OCI-M2 (cell line): ENCODE measurements around the gene DUSP28.

ENCODE experiments used
- DNase-seq: peaks from one replicate; lab custom pipeline; 2025; ENCODE audit not compliant: unreplicated experiment; lab: John Stamatoyannopoulos, UW

Gene DUSP28

DNA sequence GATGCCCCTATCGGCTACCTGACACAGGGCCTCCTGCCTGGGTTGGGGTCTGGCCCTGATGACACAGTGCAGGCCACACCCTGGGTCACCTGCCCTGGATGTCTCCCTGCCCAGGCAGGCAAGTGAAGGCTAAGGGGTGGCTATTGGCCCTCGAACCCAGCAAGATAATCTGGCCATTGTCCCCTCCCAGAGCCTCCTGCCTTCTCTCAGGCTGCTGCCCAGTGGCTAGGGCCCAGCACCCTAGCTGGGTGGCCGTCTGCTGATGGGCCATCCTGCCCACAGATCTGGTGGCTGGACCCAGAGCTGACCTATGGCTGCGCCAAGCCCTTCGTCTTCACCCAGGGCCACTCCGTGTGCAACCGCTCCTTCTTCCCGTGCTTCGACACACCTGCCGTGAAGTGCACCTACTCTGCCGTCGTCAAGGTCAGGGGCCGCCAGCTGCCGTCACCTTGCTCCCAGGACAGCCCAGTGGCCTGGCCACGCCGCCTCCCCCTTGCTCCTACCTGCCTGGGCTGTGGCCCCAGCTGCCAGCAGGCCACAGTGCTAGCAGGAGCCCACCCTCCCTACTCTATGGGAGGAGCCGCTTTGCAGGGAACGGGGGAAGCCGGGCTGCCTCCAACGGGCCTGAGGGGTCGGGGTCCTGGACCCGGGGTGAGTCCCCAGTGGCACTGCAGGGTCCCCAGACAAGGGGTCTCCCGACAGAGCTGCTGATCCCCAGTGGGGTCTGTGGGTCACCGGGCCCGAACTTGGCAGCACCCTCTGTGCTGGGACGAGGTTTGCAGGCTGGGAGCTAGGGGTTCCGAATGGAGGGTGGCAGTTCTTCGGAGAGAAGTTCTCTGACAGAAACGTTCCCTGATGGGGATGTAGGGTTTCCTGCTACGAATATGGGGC lies 12.2 kb downstream of the DUSP28 start:
- no peak for DNase-seq

DNA sequence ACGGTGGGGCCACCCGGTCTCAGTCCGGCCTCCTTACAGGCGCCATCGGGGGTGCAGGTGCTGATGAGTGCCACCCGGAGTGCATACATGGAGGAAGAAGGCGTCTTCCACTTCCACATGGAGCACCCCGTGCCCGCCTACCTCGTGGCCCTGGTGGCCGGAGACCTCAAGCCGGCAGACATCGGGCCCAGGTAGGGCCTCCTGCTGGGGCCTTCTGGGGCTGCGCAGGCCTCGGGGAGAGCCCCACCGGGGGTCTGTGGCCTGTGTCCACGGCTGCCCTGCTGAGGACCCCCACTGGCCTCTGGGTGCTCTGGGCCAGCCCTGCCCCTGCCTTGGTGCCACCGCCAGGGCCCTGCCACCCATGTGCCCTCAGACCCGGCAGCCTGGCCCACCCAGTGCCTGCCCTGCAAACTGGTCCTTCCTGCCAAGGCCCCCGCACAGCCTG lies 12.9 kb downstream of the DUSP28 start:
- no peak for DNase-seq

GRCh38 chr2:240573516-240574385 lies 13.6 kb downstream of the DUSP28 start:
- no peak for DNase-seq

DNA sequence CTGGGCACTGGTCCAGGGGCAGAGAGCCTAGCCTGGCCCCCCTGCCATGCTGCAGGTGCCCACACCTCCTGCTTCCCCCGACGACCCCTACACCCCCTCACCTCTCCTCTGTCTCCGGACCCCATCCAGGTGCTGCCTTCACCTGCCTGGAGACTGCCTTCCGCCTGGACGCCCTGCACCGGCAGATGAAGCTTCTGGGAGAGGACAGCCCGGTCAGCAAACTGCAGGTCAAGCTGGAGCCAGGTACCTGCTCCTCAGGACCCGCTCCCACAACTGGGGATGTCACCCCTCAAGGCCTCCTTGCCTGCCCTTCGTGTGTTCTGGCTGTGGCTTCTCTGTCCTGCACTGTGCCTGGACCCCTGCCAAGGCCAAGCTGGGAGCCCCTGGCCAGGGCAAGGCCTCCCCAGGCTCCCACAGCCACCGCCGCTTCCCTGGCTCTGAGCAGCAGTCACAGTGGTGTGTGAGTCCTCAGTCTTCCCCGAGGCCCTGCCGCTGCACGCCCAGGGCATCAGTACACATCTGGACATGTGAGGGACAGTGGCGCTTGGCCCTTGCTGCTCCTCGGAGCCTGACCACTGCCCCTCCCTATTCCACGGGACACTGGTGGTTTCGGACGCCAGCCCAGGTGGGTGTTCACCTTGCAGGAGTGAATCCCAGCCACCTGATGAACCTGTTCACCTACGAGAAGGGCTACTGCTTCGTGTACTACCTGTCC lies 14.4 kb downstream of the DUSP28 start:
- DNase-seq: no peak

DNA sequence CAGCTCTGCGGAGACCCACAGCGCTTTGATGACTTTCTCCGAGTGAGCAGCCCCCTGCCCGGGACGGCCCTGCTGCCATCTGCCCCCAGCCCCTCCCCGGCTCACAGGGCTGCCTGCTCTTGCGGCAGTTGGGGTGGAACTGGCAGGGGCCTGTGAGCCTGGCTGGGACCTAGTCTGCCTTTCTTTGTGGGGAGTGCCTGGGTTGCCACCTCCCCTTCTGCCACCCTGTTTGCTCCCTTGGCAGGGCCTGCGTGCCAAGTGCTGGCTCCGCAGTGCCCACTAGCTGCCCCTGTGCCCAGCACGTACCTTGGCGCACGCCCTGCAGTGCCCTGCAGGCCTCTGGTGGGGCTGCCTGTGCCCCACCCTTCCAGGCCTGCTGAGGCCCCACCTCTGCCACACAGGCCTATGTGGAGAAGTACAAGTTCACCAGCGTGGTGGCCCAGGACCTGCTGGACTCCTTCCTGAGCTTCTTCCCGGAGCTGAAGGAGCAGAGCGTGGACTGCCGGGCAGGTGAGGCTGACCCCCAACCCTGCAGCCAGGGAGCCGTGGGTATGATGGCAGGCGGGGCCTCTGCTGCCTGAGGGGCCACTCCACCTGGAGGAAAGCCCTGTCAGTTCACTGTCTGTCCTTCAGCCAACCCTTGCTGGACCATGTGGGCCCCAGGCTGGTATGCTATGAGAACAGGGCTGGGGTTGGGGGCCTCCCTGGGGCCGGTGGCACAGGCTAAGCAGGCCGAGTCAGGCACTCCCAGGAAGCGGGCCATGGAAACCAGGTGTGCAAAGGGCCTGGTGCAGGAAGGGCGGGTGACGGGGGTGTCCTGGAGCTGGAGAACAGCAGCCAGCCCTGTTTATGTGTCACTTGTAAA lies 15.2 kb downstream of the DUSP28 start:
- DNase-seq: no peak

DNA sequence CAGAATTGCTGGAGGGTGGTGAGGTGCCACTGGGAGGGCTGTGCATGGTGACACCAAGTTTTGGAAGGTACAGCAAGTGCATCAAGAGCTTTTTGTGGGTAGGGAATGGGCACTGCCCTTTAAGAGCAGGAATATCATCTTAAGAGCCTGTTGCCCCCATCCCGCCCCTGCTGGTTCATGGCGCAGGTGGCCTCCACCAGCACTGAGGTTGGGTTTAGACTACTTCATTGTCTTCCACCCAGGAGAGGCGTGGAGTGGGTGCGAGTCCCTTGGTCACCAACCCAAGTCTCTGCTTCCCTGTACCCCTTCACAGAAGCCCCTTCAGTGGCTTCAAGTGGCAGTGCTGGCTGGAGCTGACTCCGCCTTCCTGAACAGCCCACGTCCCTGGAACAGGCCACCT lies 15.9 kb downstream of the DUSP28 start:
- DNase-seq: no peak

DNA sequence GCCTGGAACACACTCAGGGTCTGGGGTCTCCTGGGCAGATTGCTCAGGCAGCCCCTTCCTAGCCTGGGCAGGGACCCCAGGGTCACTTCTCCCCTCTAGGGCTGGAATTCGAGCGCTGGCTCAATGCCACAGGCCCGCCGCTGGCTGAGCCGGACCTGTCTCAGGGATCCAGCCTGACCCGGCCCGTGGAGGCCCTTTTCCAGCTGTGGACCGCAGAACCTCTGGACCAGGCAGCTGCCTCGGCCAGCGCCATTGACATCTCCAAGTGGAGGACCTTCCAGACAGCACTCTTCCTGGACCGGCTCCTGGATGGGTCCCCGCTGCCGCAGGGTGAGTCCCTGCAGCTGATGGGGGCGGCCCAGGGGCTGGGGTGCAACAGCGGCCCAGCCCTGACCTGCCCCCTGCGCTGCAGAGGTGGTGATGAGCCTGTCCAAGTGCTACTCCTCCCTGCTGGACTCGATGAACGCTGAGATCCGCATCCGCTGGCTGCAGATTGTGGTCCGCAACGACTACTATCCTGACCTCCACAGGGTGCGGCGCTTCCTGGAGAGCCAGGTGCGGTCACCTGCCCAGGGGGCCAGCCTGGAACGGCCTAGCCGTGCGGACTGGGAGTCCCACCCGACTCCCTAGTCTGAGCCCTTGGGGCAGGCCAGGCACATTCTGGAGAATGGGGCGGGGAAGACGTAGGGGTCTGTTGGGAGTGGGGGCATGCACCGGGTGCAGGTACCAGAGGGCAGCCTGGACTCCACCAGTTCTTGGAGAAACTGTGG lies 16.5 kb downstream of the DUSP28 start:
- no peak for DNase-seq

DNA sequence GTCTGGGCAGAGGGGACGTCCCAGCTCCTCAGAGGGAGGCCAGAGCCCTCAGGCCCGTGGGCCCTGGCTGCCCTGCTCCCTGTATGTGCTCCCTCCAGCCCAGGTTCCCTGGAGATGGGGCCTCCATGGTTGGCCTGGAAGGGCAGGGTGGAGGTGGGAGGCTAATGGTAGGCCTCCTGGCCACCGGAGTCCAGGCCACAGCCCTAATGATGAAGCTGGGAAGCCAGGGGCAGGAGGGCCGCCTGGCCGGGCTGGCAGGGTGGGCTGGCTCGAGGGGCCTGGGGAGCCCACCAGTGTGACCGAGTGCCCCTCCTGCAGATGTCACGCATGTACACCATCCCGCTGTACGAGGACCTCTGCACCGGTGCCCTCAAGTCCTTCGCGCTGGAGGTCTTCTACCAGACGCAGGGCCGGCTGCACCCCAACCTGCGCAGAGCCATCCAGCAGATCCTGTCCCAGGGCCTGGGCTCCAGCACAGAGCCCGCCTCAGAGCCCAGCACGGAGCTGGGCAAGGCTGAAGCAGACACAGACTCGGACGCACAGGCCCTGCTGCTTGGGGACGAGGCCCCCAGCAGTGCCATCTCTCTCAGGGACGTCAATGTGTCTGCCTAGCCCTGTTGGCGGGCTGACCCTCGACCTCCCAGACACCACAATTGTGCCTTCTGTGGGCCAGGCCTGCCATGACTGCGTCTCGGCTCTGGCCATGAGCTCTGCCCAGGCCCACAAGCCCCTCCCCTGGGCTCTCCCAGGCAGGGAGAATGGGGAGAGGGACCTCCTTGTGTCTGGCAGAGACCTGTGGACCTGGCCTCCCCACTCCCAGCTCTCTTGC lies 17.3 kb downstream of the DUSP28 start:
- DNase-seq: no peak

GRCh38 chr2:240578110-240578450 lies 17.9 kb downstream of the DUSP28 start:
- no peak for DNase-seq

- no peak for DNase-seq
Measured at GRCh38 chr2:240578488-240578887, 18.3 kb downstream of the DUSP28 start.

DNA sequence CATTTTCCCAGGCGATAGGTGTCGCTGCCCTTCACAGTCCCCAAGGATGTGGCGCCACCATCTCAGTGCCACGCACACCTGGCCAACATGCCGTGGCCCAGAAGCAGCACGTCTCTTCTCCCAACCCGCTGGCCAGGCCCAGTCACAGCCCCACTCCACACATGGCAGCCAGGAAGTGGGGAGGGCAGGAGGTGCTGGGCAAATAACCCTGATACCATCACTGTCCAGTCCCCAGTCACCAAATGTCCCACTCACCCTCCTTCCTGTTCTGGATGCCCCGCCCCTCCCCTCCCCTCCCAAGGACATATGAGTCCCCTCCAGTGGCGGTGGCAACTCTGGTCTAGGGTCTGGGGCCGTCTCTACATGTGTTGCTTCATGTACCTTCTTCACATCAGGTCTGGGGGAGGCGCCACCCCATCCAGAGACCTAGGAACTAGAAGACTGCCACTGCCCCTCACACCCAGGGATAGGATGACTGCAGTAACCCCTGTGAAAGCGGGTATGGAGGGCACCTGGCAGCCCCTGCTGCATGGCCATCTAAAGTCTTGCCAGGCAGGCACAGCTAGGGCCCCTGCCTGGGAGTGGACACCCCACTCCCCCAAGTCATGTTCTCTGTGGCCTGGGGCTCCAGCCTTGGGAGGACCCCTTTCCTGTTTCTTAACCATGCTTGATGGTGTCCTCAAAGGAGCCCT lies 19.1 kb downstream of the DUSP28 start:
- no peak for DNase-seq

- DNase-seq: no peak
Measured at GRCh38 chr2:240579771-240580614, 19.8 kb downstream of the DUSP28 start.

GRCh38 chr2:240581811-240582210 lies 21.7 kb downstream of the DUSP28 start:
- no peak for DNase-seq

DNA sequence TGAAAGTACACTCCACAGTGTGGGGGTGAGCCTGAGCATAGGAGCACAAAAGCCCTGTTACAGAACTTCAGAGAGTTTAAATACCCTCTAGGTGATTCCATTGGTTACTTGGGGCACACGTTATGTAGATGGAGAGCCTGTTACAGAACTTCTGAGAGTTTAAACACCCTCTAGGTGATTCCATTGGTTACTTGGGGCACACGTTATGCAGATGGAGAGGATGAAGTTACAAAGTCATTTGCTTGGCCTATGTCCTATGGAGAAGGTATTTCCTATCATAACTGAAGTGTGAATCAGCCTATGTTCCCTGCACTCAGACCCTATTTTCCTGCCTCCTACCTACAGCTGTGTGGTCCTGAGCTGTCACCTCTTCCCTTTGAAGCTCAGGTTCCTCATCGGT lies 22.6 kb downstream of the DUSP28 start:
- no peak for DNase-seq

GRCh38 chr2:240583774-240584173 lies 23.6 kb downstream of the DUSP28 start:
- no peak for DNase-seq

GRCh38 chr2:240584486-240585031 lies 24.4 kb downstream of the DUSP28 start:
- no peak for DNase-seq

DNA sequence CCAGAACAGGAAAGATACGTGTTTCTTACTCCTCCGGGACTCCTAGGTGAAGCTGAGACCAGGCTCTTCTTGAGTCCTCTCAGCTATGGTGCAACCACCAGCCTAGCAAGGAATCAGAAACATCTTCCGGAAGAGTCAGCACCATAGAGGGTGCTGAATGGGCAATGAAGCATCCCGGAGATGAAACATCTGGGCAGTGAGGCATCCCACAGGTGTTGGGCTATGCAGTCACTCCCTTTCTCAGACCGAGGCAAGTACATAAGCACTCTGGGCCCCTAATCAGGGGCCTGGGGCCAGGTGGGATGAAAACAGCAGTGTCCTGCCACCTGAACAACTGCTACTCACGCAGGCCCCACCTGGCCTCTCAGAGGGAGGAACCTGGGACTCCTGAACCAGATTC lies 24.9 kb downstream of the DUSP28 start:
- no peak for DNase-seq
